Coronary artery (tissue), 2 donors: ENCODE results near the gene TLE3.

Source experiments
- DNase-seq: peaks from one replicate; pipeline ENCODE4 v3.0.0-alpha.2; 2017; ENCODE audit warnings: low spot score
- H3K27ac ChIP-seq, 2 donors: fragments of 200-600 bp; sonication (generic); one replicate each; pipeline ENCODE4 v1.5.1; 2016 to 2019
- H3K4me3 ChIP-seq: fragments of 200-600 bp; sonication (generic); 2 replicates; pipeline ENCODE4 v1.5.1; 2016; ENCODE audit warnings: mild to moderate bottlenecking, moderate library complexity
- CTCF ChIP-seq: fragments of 200-600 bp; sonication (generic); IDR thresholded peaks from one replicate; pipeline ENCODE4 v1.5.1; 2019; ENCODE audit warnings: antibody characterized with exemption

TLE3 gene

GRCh38 chr15:70017025-70017424 lies 80.7 kb downstream of the TLE3 start:
- no peak for DNase-seq
- no peak overlapping the region for H3K27ac ChIP-seq
- TF ChIP-seq CTCF: no peak
- no peak overlapping the region for H3K4me3 ChIP-seq

- no peak for TF ChIP-seq CTCF
- no peak overlapping the region for H3K27ac ChIP-seq
Measured at GRCh38 chr15:70016511-70016994, 81.2 kb downstream of the TLE3 start.

GRCh38 chr15:70014860-70015490 lies 82.7 kb downstream of the TLE3 start:
- Histone ChIP-seq H3K4me3 (no peak overlapping the region), H3K27ac (no peak overlapping the region)
- DNase-seq: no peak
- TF ChIP-seq CTCF: no peak

More at GRCh38 chr15:70016511-70016994, 81.2 kb downstream of the TLE3 start:
- H3K4me3 ChIP-seq: no peak overlapping the region
- DNase-seq: no peak

- Histone ChIP-seq H3K27ac (no peak overlapping the region), H3K4me3 (no peak overlapping the region)
- no peak for TF ChIP-seq CTCF
- no peak for DNase-seq
Measured at GRCh38 chr15:70014331-70014730, 83.4 kb downstream of the TLE3 start.

GRCh38 chr15:70013656-70014313 lies 83.9 kb downstream of the TLE3 start:
- DNase-seq: no peak
- no peak for TF ChIP-seq CTCF
- no peak overlapping the region for H3K4me3 ChIP-seq
- no peak overlapping the region for H3K27ac ChIP-seq

- H3K4me3 ChIP-seq: no peak overlapping the region
- no peak overlapping the region for H3K27ac ChIP-seq
- no peak for DNase-seq
Measured at GRCh38 chr15:70012895-70013294, 84.8 kb downstream of the TLE3 start.

More at GRCh38 chr15:70012895-70013294, 84.8 kb downstream of the TLE3 start:
- TF ChIP-seq CTCF: no peak
